K562 (cell line): ENCODE results near the gene WWC2. TPM values are rescaled to one million over a fixed set of nuclear protein-coding genes. Genes with fewer than 3 reads are reported as not detected.

Experiments used
- ATAC-seq: fragments of 200-7000 bp; cut with Tn5 transposase; 3 replicates; pipeline ENCODE4 v1.9.1; 2020; ENCODE audit warnings: moderate library complexity
- BruUV-seq: library from RNA; stranded (reverse); fragments of 400-500 nt; replicated peaks from 2 replicates; lab custom pipeline; 2021; lab: Mats Ljungman, UMichigan
- CTCF ChIA-PET: fragments of 300-600 bp; formaldehyde crosslinking; extraction: SDS; loops from one replicate; lab custom pipeline; 2021; ENCODE audit warnings: low intra/inter-chr PET ratio; lab: Yijun Ruan, JAX
- POLR2A ChIA-PET: fragments of 300-600, 350-650 bp; sonication (Branson Sonifier 250); formaldehyde crosslinking; extraction: SDS; loops from one replicate; lab custom pipeline; 2021; ENCODE audit warnings: antibody characterized with exemption, inconsistent platforms; lab: Yijun Ruan, JAX
- DNase-seq, 4 experiments: peaks; one replicate each; pipeline versions ENCODE4 v3.0.0 to v3.0.0-alpha.2; 2011 to 2018; ENCODE audit warnings: low spot score in 3 of 4, mixed read lengths in 3 of 4; ENCODE audit errors: extremely low read depth in 1 of 4
- FAIRE-seq: peaks from 2 replicates; lab custom pipeline; 2011; peaks lifted over from hg19 to GRCh38; lab: Jason Lieb, UNC
- H2AFZ ChIP-seq: 2 replicates; pipeline ENCODE4 v1.6.0; 2011; ENCODE audit warnings: low read depth, low read length, control low read depth, inconsistent platforms
- H3K27ac ChIP-seq: fragments of 200-600 bp; 3 replicates; pipeline ENCODE4 v1.8.0; 2011; ENCODE audit warnings: low read depth, mild to moderate bottlenecking, control low read depth, inconsistent platforms, low read length, moderate library complexity, mixed read lengths; ENCODE audit errors: extremely low read depth
- H3K27me3 ChIP-seq, 2 experiments: fragments of 300-600 bp in 1 of 2; 2 replicates in 1 of 2; 3 replicates in 1 of 2; pipeline versions ENCODE4 v1.6.0 to v1.8.0; 2011; ENCODE audit warnings: inconsistent platforms in 2 of 2, low read length in 2 of 2, mild to moderate bottlenecking in 1 of 2, mixed read lengths in 1 of 2, moderate library complexity in 1 of 2; ENCODE audit not compliant: control insufficient read depth in 2 of 2, insufficient read depth in 2 of 2
- H3K36me3 ChIP-seq: fragments of 300-600 bp; 3 replicates; pipeline ENCODE4 v1.8.0; 2011; ENCODE audit warnings: mild to moderate bottlenecking, low read length, inconsistent platforms; ENCODE audit not compliant: control insufficient read depth, insufficient read depth
- H3K4me1 ChIP-seq, 2 experiments: fragments of 200-600 bp in 1 of 2; replicated peaks in 1 of 2; 2 replicates in 1 of 2; 3 replicates in 1 of 2; pipeline versions ENCODE4 v1.5.1 to v1.8.0; 2011; ENCODE audit warnings: inconsistent platforms in 2 of 2, low read length in 2 of 2, mild to moderate bottlenecking in 1 of 2, mixed read lengths in 1 of 2, moderate library complexity in 1 of 2; ENCODE audit not compliant: control insufficient read depth in 2 of 2, insufficient read depth in 2 of 2
- H3K4me2 ChIP-seq: 2 replicates; pipeline ENCODE4 v1.6.1; 2011; ENCODE audit warnings: low read length, control low read depth, inconsistent platforms, mixed read lengths; ENCODE audit not compliant: insufficient read depth
- H3K4me3 ChIP-seq: fragments of 200-600 bp; sonication (generic), shearing (Covaris generic); 2 replicates; pipeline ENCODE4 v1.5.1; 2016; ENCODE audit warnings: control low read depth, inconsistent platforms
- H3K79me2 ChIP-seq: fragments of 200-600 bp; 3 replicates; pipeline ENCODE4 v1.8.0; 2011; ENCODE audit warnings: low read length, inconsistent platforms; ENCODE audit not compliant: control insufficient read depth, insufficient read depth
- H3K9ac ChIP-seq, 2 experiments: 2 replicates each; pipeline versions ENCODE4 v1.6.0 to v1.6.1; 2011; ENCODE audit warnings: low read depth in 2 of 2, low read length in 2 of 2, control low read depth in 1 of 2, inconsistent platforms in 1 of 2, mild to moderate bottlenecking in 1 of 2, mixed read lengths in 1 of 2; ENCODE audit not compliant: insufficient read depth in 1 of 2
- H3K9me1 ChIP-seq: one replicate; pipeline ENCODE4 v1.6.0; 2011; ENCODE audit warnings: inconsistent platforms, mild to moderate bottlenecking, low read length, moderate library complexity; ENCODE audit not compliant: control insufficient read depth, insufficient read depth
- H3K9me3 ChIP-seq: replicated peaks from 2 replicates; pipeline ENCODE4 v1.5.1; 2011; ENCODE audit warnings: low read depth, low read length, inconsistent platforms; ENCODE audit not compliant: control insufficient read depth, insufficient read depth
- H4K20me1 ChIP-seq: replicated peaks from 2 replicates; pipeline ENCODE4 v1.6.1; 2011; ENCODE audit warnings: low read length, inconsistent platforms, mixed read lengths; ENCODE audit not compliant: control insufficient read depth, insufficient read depth
- DPF2 ChIP-seq: fragments of 450-650 bp; IDR thresholded peaks from 2 replicates; pipeline ENCODE4 v1.6.1; 2016
- FOXM1 ChIP-seq, 2 experiments: fragments of 450-650 bp in 1 of 2; sonication (generic) in 1 of 2; formaldehyde crosslinking in 1 of 2; IDR thresholded peaks; 2 replicates each; pipeline versions ENCODE4 v1.6.1 to v1.9.0; 2017 to 2022; ENCODE audit warnings: low read depth in 2 of 2, mild to moderate bottlenecking in 2 of 2, missing genetic modification reagents in 1 of 2, moderate library complexity in 1 of 2
- HDAC2 ChIP-seq: fragments of 450-650 bp; IDR thresholded peaks from 2 replicates; pipeline ENCODE4 v1.6.1; 2016; ENCODE audit warnings: mild to moderate bottlenecking
- SLC30A9 ChIP-seq: fragments of 250-450 bp; sonication (Bioruptor Pico); IDR thresholded peaks from 2 replicates; pipeline ENCODE4 v1.8.0; 2022; ENCODE audit warnings: mild to moderate bottlenecking, moderate library complexity
- TCF7 ChIP-seq: sonication (generic); IDR thresholded peaks from 2 replicates; pipeline ENCODE4 v1.6.1; 2016; ENCODE audit warnings: antibody characterized with exemption, borderline replicate concordance
- ZNF121 ChIP-seq: sonication (generic); formaldehyde crosslinking; conservative IDR thresholded peaks from 2 replicates; pipeline ENCODE4 v1.8.0; 2022; ENCODE audit warnings: missing genetic modification reagents
- ZNF134 ChIP-seq: fragments of 250-450 bp; sonication (Bioruptor Pico); conservative IDR thresholded peaks from 2 replicates; pipeline ENCODE4 v1.4.0; 2020
- ZNF431 ChIP-seq: sonication (generic); formaldehyde crosslinking; IDR thresholded peaks from 2 replicates; pipeline ENCODE4 v1.8.0; 2022; ENCODE audit warnings: mild to moderate bottlenecking, missing genetic modification reagents
- ZNF512 ChIP-seq: IDR thresholded peaks from 2 replicates; pipeline ENCODE4 v1.6.1; 2016; ENCODE audit warnings: missing genetic modification characterization, missing compliant biosample characterization
- WGBS: fragments of 100-300 bp; shearing (Covaris generic); methylation state at CpG from one replicate; pipeline ENCODE4 v1.1.6; 2016; ENCODE audit warnings: low coverage, mixed read lengths; ENCODE audit not compliant: insufficient coverage; ENCODE audit errors: missing lambda C conversion rate; 5-methylcytosine and 5-hydroxymethylcytosine counted together
- in situ Hi-C: fragments of 300-500 bp; cut with MboI; formaldehyde crosslinking; loops from 4 replicates; pipeline ENCODE4 v1.15.0; 2018; ENCODE audit warnings: inconsistent platforms, mixed read lengths
- intact Hi-C: fragments of 100-400 bp; cut with micrococcal nuclease; formaldehyde crosslinking; loops from 2 replicates; pipeline ENCODE4 v1.14.2; 2022
- polyA plus RNA-seq, 8 experiments: library from polyadenylated mRNA; depleted of rRNA in 4 of 8; stranded (reverse) in 5 of 8; unstranded in 3 of 8; fragments of >200 nt; fragmentation: Nextera tagmentation in 2 of 8; fragmentation: Illumina TruSeq in 1 of 8; extraction: Ambion mirVana in 2 of 8; extraction: Trizol in 1 of 8; gene quantifications; 2 replicates each; pipeline versions ENCODE4 v1.2.1 to v1.2.3, GENCODE V29; 2011 to 2014; ENCODE audit warnings: inconsistent platforms in 1 of 8, missing spikeins in 1 of 8
- total RNA-seq, 7 experiments: library from RNA; depleted of rRNA in 6 of 7; stranded (reverse); fragments of >200 nt in 6 of 7; fragmentation: Illumina TruSeq in 2 of 7; extraction: Trizol in 2 of 7; gene quantifications; 2 replicates each; pipeline versions ENCODE4 v1.2.1 to v1.2.3, GENCODE V29; 2011 to 2021; ENCODE audit warnings: low replicate concordance in 1 of 7
- TF ChIP-seq, protein P1 (sequence below): fragments of 450-650 bp; IDR thresholded peaks from 2 replicates; pipeline ENCODE4 v1.6.1; 2016; ENCODE audit warnings: missing biosample characterization, missing genetic modification characterization

Gene WWC2
- total and polyA plus RNA-seq, 9 of the 15 experiments (the other 6 are each of a cell fraction or from before 2014, with no cell fraction given), result 3.7 to 39.4 (median 19.6) TPM

GRCh38 chr4:183264614-183265013 lies 165.6 kb downstream of the WWC2 start:
- Histone ChIP-seq H3K4me2 (no peak overlapping the region), H3K36me3 (peaks cover 52% of the 10 kb centered on the region), H3K9me1 (no peaks in the 10 kb centered on the region), H3K9ac (no peak overlapping the region), H2AFZ (no peak overlapping the region), H3K4me3 (no peak overlapping the region), H4K20me1 (no peaks in the 10 kb centered on the region), H3K79me2 (no peaks in the 10 kb centered on the region), H3K27ac (no peak overlapping the region), H3K9me3 (no peaks in the 10 kb centered on the region), H3K4me1 (peaks cover 0 to 4% of the 10 kb centered on the region in 2 experiments; a peak in 3 of 5 replicates), H3K27me3 (no peaks in the 10 kb centered on the region)
- FAIRE-seq (no peak), DNase-seq (no peak), ATAC-seq (no peak)
- WGBS, result 43% methylated on average over 1 of the region's 1 CpG
- BruUV-seq, result no TSS peak
- ChIA-PET CTCF (interaction anchor here (0.5 to 4.3 kb wide), 2 partner anchors 192 to 222 kb away, joined by 3 to 44 read pairs; no protein-coding TSS in a partner anchor), POLR2A (no interaction called here)
- intact Hi-C loops, result loop anchor here (5.0 to 10.0 kb wide), 2 partner anchors 460 to 787 kb away; no protein-coding TSS in a partner anchor
- TF ChIP-seq ZNF121 (CRISPR knock-in tag) (no peak), ZNF512 (tag) (no peak), FOXM1 (IDR thresholded peaks at IDR 0.05; ENCODE audit: low read depth) (no peak), FOXM1 (CRISPR knock-in tag; IDR thresholded peaks at IDR 0.05; ENCODE audit: low read depth) (no peak), HDAC2 (no peak), SLC30A9 (CRISPR knock-in tag) (no peak), ZNF431 (CRISPR knock-in tag) (no peak), TCF7 (no peak), DPF2 (no peak), ZNF134 (CRISPR knock-in tag) (no peak)
- TF ChIP-seq, protein P1, sequence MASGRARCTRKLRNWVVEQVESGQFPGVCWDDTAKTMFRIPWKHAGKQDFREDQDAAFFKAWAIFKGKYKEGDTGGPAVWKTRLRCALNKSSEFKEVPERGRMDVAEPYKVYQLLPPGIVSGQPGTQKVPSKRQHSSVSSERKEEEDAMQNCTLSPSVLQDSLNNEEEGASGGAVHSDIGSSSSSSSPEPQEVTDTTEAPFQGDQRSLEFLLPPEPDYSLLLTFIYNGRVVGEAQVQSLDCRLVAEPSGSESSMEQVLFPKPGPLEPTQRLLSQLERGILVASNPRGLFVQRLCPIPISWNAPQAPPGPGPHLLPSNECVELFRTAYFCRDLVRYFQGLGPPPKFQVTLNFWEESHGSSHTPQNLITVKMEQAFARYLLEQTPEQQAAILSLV (tag), result no peak
- in situ Hi-C loops, result loop anchor here (25.0 kb wide), 1 partner anchor 802 kb away; no protein-coding TSS in a partner anchor
